LNCaP clone FGC (cell line): Measurements from ENCODE around the gene NRG3.

Source experiments
- DNase-seq: peaks from one replicate; pipeline ENCODE4 v3.0.0-alpha.2; 2011; ENCODE audit warnings: low read depth
- H3K4me3 ChIP-seq: 2 replicates; pipeline ENCODE4 v1.5.1; 2011; ENCODE audit warnings: mild to moderate bottlenecking, low read depth, low read length, control low read depth
- TF ChIP-seq, protein P1 (sequence below): IDR thresholded peaks from 2 replicates; pipeline ENCODE4 v1.5.1; 2012; ENCODE audit warnings: mild to moderate bottlenecking; ENCODE audit not compliant: control insufficient read depth, insufficient read depth; ENCODE audit errors: extremely low read depth

The NRG3 gene

DNA sequence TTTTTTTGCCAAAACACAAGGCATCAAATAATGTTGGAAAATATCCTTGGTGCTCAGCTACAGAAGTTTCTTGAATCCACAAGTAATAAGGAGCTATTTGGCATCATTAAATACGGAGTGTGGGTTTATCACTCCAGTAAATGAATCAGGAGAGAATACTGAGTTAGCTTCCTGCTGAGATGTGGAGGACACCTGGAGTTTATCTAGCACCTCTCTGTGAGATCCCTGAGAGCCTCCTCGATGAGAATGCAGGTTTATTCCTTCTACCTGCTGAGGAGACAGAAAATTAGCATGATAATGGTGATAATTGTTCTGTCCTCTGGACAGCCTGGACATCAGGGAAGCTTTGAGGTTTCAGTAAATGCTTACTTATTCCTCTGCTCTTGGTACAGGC is 40.5 kb downstream of the NRG3 start:
- no peak for DNase-seq
- H3K4me3 ChIP-seq: no peak overlapping the region
- TF ChIP-seq, protein P1, sequence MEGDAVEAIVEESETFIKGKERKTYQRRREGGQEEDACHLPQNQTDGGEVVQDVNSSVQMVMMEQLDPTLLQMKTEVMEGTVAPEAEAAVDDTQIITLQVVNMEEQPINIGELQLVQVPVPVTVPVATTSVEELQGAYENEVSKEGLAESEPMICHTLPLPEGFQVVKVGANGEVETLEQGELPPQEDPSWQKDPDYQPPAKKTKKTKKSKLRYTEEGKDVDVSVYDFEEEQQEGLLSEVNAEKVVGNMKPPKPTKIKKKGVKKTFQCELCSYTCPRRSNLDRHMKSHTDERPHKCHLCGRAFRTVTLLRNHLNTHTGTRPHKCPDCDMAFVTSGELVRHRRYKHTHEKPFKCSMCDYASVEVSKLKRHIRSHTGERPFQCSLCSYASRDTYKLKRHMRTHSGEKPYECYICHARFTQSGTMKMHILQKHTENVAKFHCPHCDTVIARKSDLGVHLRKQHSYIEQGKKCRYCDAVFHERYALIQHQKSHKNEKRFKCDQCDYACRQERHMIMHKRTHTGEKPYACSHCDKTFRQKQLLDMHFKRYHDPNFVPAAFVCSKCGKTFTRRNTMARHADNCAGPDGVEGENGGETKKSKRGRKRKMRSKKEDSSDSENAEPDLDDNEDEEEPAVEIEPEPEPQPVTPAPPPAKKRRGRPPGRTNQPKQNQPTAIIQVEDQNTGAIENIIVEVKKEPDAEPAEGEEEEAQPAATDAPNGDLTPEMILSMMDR: no peak

DNA sequence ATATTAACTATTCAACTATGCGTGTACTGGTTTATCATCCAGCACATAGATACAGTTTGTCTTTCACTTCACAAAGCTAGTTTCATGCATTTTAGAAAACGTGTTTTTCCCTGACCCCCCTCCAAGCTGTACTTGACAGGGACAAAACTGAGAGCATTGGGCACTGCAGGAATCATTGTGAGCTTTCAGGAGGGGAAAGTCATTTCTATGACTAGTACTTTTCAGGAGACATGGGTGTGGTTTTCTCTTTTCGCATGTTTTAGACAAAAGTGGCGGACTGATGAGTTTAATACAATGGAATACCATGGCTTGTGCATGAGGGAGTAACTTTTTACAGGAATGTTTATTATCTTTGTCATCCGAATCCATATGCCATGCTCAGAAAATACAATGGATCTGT is 42.7 kb downstream of the NRG3 start:
- no peak for DNase-seq
- TF ChIP-seq, protein P1: no peak
- no peak overlapping the region for H3K4me3 ChIP-seq

DNA sequence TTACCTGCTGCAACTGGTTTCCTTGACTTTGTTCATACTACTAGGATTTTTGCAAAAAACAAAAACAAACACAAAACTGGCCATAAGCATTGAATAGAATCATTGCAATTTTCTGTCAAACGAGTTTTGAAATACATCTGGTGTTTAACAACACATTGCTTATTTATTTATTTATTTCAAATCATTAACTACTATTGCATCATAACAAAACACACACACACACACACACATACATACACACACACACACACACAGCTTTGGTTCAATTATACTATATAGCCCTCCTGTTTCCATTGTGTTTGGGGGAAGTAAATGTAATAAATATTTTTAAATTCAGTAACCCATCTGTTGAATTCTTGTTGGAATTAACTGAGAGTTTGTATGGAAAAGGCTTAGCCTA is 43.8 kb downstream of the NRG3 start:
- TF ChIP-seq, protein P1: no peak
- no peak overlapping the region for H3K4me3 ChIP-seq
- no peak for DNase-seq

DNA sequence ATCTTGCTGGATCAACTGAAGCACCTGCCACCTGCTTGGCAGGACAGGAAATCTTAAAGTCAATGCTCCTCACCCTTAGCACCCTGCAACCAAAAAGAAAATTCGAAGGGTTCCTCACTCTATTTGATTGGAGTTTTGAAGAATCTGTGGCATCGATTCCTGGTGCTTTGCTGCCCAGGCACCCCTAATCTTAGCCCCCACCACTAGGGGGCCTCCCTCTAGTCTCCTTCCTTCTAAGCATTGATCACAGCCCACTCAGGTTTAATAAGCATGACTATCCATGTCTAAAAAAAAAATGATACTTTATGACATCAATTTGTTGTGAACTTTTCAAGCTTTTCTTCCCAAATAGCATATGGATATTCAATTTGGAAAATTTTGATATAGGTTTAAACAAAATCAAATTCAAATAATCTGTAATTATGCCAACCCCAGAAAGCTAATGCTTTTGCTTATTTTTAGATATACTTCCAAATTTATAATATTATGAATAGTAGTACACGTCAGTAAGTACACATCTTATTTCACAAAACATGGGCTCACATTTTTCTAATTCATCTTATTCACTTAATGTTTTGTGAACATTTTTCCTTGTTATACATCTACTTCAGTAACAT is 45.3 kb downstream of the NRG3 start:
- H3K4me3 ChIP-seq: no peak overlapping the region
- DNase-seq: no peak
- TF ChIP-seq, protein P1: peak; percentile 32; the same call in 1 of the 2 replicates

DNA sequence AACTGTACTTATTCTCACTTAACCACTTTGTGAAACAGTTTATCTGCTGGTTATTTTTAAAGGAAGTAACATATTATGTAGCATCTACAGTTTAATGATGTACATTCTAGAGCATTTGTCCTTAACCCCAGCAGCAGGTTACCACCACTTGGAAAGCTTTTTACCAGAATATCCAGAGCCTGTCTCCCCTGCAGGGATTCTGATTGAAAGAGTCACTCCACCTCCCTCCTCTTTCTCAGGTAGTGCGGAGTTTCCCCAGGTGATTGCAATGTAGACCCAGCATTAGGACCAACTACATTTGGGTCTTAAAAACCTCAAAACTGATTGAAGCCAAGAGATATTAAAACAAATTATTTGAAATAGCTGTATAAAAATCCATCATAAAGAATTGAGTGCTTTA is 53.1 kb downstream of the NRG3 start:
- no peak for DNase-seq
- TF ChIP-seq, protein P1: no peak
- H3K4me3 ChIP-seq: no peak overlapping the region

DNA sequence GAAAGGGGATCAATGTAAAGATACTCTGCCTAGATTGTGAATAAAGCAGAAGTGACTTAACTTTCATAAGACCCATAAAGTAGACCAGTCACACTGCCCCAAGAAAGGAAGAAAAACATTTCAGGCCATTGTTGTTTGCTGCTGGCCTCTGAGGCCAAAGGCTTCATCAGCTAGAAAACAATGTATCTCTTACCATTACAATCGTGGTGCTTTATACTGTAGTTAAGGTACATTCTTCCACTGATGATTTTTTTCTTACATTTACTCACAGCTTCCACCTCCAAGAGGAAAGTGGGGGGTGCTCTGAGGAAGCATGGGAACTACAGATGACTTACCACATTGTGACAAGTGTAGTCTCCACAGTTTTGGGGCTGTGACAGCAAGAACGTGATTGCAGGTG is 68.6 kb downstream of the NRG3 start:
- H3K4me3 ChIP-seq: no peak overlapping the region
- DNase-seq: no peak
- TF ChIP-seq, protein P1: no peak

DNA sequence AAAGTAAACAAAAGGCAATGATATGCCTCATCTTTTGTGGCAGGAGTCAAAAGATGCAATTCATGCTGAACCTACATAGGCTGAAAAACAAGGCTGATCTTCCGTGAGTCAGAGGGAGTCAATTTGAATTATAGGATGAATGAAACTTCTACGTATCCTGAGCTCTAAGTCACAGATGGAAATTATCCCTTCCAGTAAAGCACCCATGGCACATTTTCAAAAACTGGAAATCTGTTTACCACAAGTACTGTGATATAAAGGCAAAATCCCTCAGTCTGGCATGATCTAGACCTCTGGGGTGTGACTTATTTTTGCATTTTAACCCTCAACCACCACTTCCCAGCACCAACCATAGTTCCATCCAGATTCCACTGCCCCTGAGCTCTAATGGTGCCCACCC is 69.6 kb downstream of the NRG3 start:
- DNase-seq: no peak
- H3K4me3 ChIP-seq: no peak overlapping the region
- TF ChIP-seq, protein P1: no peak
